ENCODE data around the gene LBX2. TPM values are rescaled to one million over a fixed set of nuclear protein-coding genes. Genes with fewer than 3 reads are reported as not detected.
"Not testable (repeated sequence)": the region's sequence is repeated elsewhere in the genome, so short reads cannot be mapped to it uniquely, and the experiment has no call there.

LBX2 gene
- total RNA-seq, 1 donor from 2014 or later: 0.69 TPM

- intact Hi-C loops (cut with micrococcal nuclease): loop anchor here (1.0 to 5.0 kb wide), 5 partner anchors 8 to 57 kb away; partner anchors contain the start of genes AUP1, C2orf81, CCDC142 and HTRA2
- no peaks in the 10 kb centered on the region for H3K9me3 Mint-ChIP-seq
- CTCF ChIA-PET: interaction anchor here (0.6 to 1.8 kb wide), 7 partner anchors 9 to 81 kb away, joined by 3 to 15 read pairs (median 3); partner anchors contain the start of genes CCDC142, INO80B, TTC31 and WBP1
- TF ChIP-seq, protein P1, sequence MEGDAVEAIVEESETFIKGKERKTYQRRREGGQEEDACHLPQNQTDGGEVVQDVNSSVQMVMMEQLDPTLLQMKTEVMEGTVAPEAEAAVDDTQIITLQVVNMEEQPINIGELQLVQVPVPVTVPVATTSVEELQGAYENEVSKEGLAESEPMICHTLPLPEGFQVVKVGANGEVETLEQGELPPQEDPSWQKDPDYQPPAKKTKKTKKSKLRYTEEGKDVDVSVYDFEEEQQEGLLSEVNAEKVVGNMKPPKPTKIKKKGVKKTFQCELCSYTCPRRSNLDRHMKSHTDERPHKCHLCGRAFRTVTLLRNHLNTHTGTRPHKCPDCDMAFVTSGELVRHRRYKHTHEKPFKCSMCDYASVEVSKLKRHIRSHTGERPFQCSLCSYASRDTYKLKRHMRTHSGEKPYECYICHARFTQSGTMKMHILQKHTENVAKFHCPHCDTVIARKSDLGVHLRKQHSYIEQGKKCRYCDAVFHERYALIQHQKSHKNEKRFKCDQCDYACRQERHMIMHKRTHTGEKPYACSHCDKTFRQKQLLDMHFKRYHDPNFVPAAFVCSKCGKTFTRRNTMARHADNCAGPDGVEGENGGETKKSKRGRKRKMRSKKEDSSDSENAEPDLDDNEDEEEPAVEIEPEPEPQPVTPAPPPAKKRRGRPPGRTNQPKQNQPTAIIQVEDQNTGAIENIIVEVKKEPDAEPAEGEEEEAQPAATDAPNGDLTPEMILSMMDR (IDR thresholded peaks at IDR 0.05): no peak
- no peaks in the 10 kb centered on the region for H3K27me3 Mint-ChIP-seq
- H3K4me1 Mint-ChIP-seq: peaks cover 23% of the 10 kb centered on the region
- peaks cover 40% of the 10 kb centered on the region for H3K36me3 Mint-ChIP-seq (ENCODE audit: low read depth)
- peak within 1 kb of the TSS; percentile 97 for H3K27ac Mint-ChIP-seq
- ATAC-seq (ENCODE audit: low read depth): peak; percentile 89
- peak within 1 kb of the TSS; percentile 97 for H3K4me3 Mint-ChIP-seq
- DNase-seq: peak; percentile 91
- POLR2A ChIA-PET: interaction anchor here (0.6 to 4.6 kb wide), 18 partner anchors 10 to 294 kb away, joined by 3 to 127 read pairs (median 4); partner anchors contain the start of genes AUP1, C2orf81, CCDC142 and DQX1
Measured at GRCh38 chr2:74472086-74472944, 27.1 kb downstream of the LBX2 start, which contains the start of gene MRPL53. TSS of gene MRPL53 (minus strand) at chr2:74472680. CDS start at chr2:74472660, 20 bp downstream.

DNA sequence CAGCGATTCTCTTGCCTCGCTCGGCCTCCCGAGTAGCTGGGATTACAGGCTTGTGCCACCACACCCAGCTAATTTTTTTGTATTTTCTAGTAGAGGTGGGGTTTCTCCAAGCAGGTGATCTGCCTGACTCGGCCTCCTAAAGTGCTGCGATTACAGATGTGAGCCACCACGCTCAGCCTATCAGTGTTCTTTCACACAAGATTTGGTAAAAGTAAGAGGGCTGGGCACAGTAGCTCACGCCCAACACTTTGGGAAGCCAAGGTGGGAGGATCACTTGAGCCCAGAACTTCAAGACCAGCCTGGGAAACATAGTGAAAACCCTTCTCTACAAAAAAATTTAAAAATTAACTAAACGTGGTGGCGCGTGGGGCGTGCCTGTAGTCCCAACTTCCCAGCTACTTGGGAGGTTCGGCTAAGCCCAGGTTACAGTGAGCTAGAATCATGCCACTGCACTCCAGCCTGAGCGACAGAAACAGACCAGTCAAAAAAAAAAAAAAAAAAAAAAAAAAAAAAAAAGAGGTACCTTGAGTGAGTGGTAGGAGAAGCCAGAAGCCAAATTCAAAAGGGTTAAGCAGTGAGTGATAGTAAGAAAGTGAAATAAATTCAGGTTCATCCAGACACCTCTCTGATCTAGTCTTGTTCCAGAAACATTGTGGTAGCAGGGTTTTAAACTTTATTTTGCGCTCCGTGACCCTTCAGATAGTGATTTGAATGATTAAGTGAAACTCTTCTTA lies 27.9 kb downstream of the LBX2 start:
- H3K9me3 Mint-ChIP-seq: no peaks in the 10 kb centered on the region
- peak overlapping the region; percentile 97 for H3K4me3 Mint-ChIP-seq
- DNase-seq: no peak
- intact Hi-C loops (cut with micrococcal nuclease): loop anchor here (1.0 to 5.0 kb wide), 5 partner anchors 7 to 58 kb away; partner anchors contain the start of genes AUP1, C2orf81, CCDC142 and HTRA2
- H3K4me1 Mint-ChIP-seq: peaks cover 23% of the 10 kb centered on the region
- ATAC-seq (ENCODE audit: low read depth): no peak
- no peaks in the 10 kb centered on the region for H3K27me3 Mint-ChIP-seq
- peak overlapping the region; percentile 97 for H3K27ac Mint-ChIP-seq
- peaks cover 37% of the 10 kb centered on the region for H3K36me3 Mint-ChIP-seq (ENCODE audit: low read depth)
- CTCF ChIA-PET: interaction anchor here (1.4 to 1.8 kb wide), 3 partner anchors 10 to 80 kb away, joined by 3 to 15 read pairs (median 9); partner anchors contain the start of genes CCDC142 and TTC31
- TF ChIP-seq, protein P1 (IDR thresholded peaks at IDR 0.05): no peak
- POLR2A ChIA-PET: interaction anchor here (0.6 to 4.6 kb wide), 7 partner anchors 10 to 692 kb away, joined by 4 to 127 read pairs (median 11); partner anchors contain the start of genes AUP1, C2orf81, CCDC142 and HTRA2

GRCh38 chr2:74470742-74471141 lies 28.7 kb downstream of the LBX2 start:
- H3K9me3 Mint-ChIP-seq; ATAC-seq (ENCODE audit: low read depth); DNase-seq; CTCF ChIA-PET; H3K27me3 Mint-ChIP-seq: not testable (repeated sequence)
- peaks cover 26% of the 10 kb centered on the region for H3K4me1 Mint-ChIP-seq
- H3K36me3 Mint-ChIP-seq (ENCODE audit: low read depth): peaks cover 35% of the 10 kb centered on the region
- intact Hi-C loops (cut with micrococcal nuclease): loop anchor here (5.0 kb wide), 1 partner anchor 48 kb away; the partner anchor contains the start of genes C2orf81 and WDR54
- peak overlapping the region; percentile 31 for H3K27ac Mint-ChIP-seq
- peak overlapping the region; percentile 57 for H3K4me3 Mint-ChIP-seq
- POLR2A ChIA-PET: interaction anchor here (0.6 to 4.6 kb wide), 3 partner anchors 11 to 21 kb away, joined by 6 to 127 read pairs (median 78); partner anchors contain the start of genes CCDC142, INO80B, TTC31 and WBP1

DNA sequence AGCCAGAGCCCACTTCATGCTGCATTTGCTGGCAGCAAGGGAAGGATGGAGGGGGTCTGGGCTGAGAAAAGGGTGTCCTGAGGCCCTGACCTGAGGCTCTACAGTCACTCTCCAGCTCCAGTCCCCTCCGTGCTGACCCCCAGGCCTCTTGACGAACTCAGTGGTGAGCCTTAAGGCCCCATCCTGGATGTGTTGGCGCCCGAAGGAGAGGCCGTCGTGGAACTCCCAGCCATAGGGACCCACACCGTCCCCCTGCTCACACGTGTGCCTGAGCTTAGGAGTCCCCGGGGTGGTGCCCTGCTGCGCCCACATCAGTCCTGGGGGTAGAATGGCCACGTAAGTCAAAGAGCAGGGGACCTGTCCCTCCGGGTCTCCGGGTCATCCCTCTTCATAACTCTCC lies 35.0 kb downstream of the LBX2 start:
- intact Hi-C loops (cut with micrococcal nuclease): loop anchor here (1.0 kb wide), 1 partner anchor 8 kb away; the partner anchor contains the start of gene MRPL53
- TF ChIP-seq, protein P1 (IDR thresholded peaks at IDR 0.05): no peak
- H3K27ac Mint-ChIP-seq: peak overlapping the region; percentile 18
- H3K36me3 Mint-ChIP-seq (ENCODE audit: low read depth): peaks cover 34% of the 10 kb centered on the region
- CTCF ChIA-PET: interaction anchor here (0.6 kb wide), 1 partner anchor 64 kb away, joined by 3 read pairs; no protein-coding TSS in a partner anchor
- DNase-seq (no peak), ATAC-seq (ENCODE audit: low read depth) (no peak)
- no peaks in the 10 kb centered on the region for H3K27me3 Mint-ChIP-seq
- H3K4me3 Mint-ChIP-seq: peak overlapping the region; percentile 98
- H3K4me1 Mint-ChIP-seq: peaks cover 33% of the 10 kb centered on the region
- POLR2A ChIA-PET: interaction anchor here (0.7 to 5.9 kb wide), 5 partner anchors 8 to 50 kb away, joined by 3 to 62 read pairs (median 6); partner anchors contain the start of genes C2orf81, INO80B, LBX2 and TLX2
- H3K9me3 Mint-ChIP-seq: no peaks in the 10 kb centered on the region

DNA sequence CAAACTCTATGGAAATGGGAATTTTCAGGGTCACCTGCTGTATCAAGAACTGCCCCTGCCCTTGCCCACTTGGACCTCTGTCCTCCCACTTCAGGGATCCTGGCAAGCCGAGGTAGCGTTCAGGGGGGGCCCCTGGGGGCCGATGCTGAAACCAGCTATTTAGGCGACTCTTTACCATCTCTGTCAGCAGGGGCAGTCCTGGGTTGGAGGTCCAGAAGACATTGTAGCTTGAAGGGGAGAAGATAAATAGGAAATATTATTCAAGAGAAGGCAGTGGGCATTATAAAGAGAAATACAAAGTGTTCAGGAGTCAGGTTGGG lies 36.7 kb downstream of the LBX2 start:
- H3K27ac Mint-ChIP-seq: no peak overlapping the region
- intact Hi-C loops (cut with micrococcal nuclease): no loop called here
- no peak overlapping the region for H3K4me3 Mint-ChIP-seq
- H3K9me3 Mint-ChIP-seq: no peaks in the 10 kb centered on the region
- ChIA-PET CTCF (no interaction called here), POLR2A (interaction anchor here (1.9 to 10.0 kb wide), 2 partner anchors 10 to 20 kb away, joined by 8 to 127 read pairs; partner anchors contain the start of genes CCDC142, MRPL53 and TTC31)
- no peak for DNase-seq
- no peaks in the 10 kb centered on the region for H3K27me3 Mint-ChIP-seq
- TF ChIP-seq, protein P1 (IDR thresholded peaks at IDR 0.05): no peak
- peaks cover 42% of the 10 kb centered on the region for H3K36me3 Mint-ChIP-seq (ENCODE audit: low read depth)
- no peak for ATAC-seq (ENCODE audit: low read depth)
- peaks cover 48% of the 10 kb centered on the region for H3K4me1 Mint-ChIP-seq

Measured in activated B cell treated with CpG ODN at 0.5 μM for 24 hours (primary cell).